SKM-1 (cell line): Measurements from ENCODE around the gene TNFRSF13B.
"Not testable (repeated sequence)": the region's sequence is repeated elsewhere in the genome, so short reads cannot be mapped to it uniquely, and the experiment has no call there.

Experiments used
- DNase-seq: peaks from one replicate; lab custom pipeline; 2025; ENCODE audit not compliant: unreplicated experiment; lab: John Stamatoyannopoulos, UW

The TNFRSF13B gene

GRCh38 chr17:16929035-16929680 is 42.8 kb downstream of the TNFRSF13B start:
- no peak for DNase-seq

GRCh38 chr17:16928406-16929034 is 43.4 kb downstream of the TNFRSF13B start:
- no peak for DNase-seq

- DNase-seq = no peak
These were observed 44.1 kb downstream of the TNFRSF13B start for GRCh38 chr17:16927641-16928321.

- DNase-seq = no peak
These were observed 45.1 kb downstream of the TNFRSF13B start for GRCh38 chr17:16926571-16927451.

- no peak for DNase-seq
These were observed 45.8 kb downstream of the TNFRSF13B start for GRCh38 chr17:16926061-16926511.

GRCh38 chr17:16925461-16926060 is 46.4 kb downstream of the TNFRSF13B start:
- no peak for DNase-seq

GRCh38 chr17:16924696-16925440 is 47.0 kb downstream of the TNFRSF13B start:
- no peak for DNase-seq

GRCh38 chr17:16923904-16924695 is 47.8 kb downstream of the TNFRSF13B start:
- no peak for DNase-seq

- DNase-seq = no peak
These were observed 48.6 kb downstream of the TNFRSF13B start for GRCh38 chr17:16923097-16923903.

GRCh38 chr17:16922386-16923096 is 49.4 kb downstream of the TNFRSF13B start:
- no peak for DNase-seq

- DNase-seq = not testable (repeated sequence)
These were observed 50.5 kb downstream of the TNFRSF13B start for GRCh38 chr17:16921451-16921850.

GRCh38 chr17:16920628-16921020 is 51.3 kb downstream of the TNFRSF13B start:
- no peak for DNase-seq

GRCh38 chr17:16919663-16920627 is 52.0 kb downstream of the TNFRSF13B start:
- DNase-seq = no peak

- DNase-seq = no peak
These were observed 53.5 kb downstream of the TNFRSF13B start for GRCh38 chr17:16918443-16918842.

- DNase-seq = no peak
These were observed 54.1 kb downstream of the TNFRSF13B start for GRCh38 chr17:16917671-16918394.

- no peak for DNase-seq
These were observed 55.4 kb downstream of the TNFRSF13B start for GRCh38 chr17:16916557-16916920.
